Astrocyte (in vitro differentiated cells and primary cell): ENCODE data around the gene TATDN2. TPM values are rescaled to one million over a fixed set of nuclear protein-coding genes. Genes with fewer than 3 reads are reported as not detected.

Experiments
- DNase-seq: peaks from one replicate; pipeline ENCODE4 v3.0.0-alpha.2; 2010; ENCODE audit warnings: low read depth
- FAIRE-seq: peaks from 2 replicates; lab custom pipeline; 2011; peaks lifted over from hg19 to GRCh38; lab: Jason Lieb, UNC
- H2AFZ ChIP-seq: 2 replicates; pipeline ENCODE4 v1.6.0; 2012; ENCODE audit warnings: low read depth, low read length, inconsistent platforms
- H3K27ac ChIP-seq: 2 replicates; pipeline ENCODE4 v1.5.1; 2011; ENCODE audit warnings: low read depth, low read length, inconsistent platforms
- H3K27me3 ChIP-seq: 2 replicates; pipeline ENCODE4 v1.6.0; 2011; ENCODE audit warnings: low read length, inconsistent platforms; ENCODE audit not compliant: insufficient read depth
- H3K36me3 ChIP-seq: 2 replicates; pipeline ENCODE4 v1.5.1; 2011; ENCODE audit warnings: low read length, inconsistent platforms; ENCODE audit not compliant: insufficient read depth
- H3K4me1 ChIP-seq: 2 replicates; pipeline ENCODE4 v1.5.1; 2011; ENCODE audit warnings: low read length, inconsistent platforms; ENCODE audit not compliant: insufficient read depth
- H3K4me2 ChIP-seq: 2 replicates; pipeline ENCODE4 v1.6.0; 2012; ENCODE audit warnings: low read length, inconsistent platforms
- H3K4me3 ChIP-seq: 2 replicates; pipeline ENCODE4 v1.5.1; 2011; ENCODE audit warnings: low read depth, mild to moderate bottlenecking, low read length, inconsistent platforms; ENCODE audit not compliant: insufficient read depth
- H3K79me2 ChIP-seq: 2 replicates; pipeline ENCODE4 v1.6.0; 2012; ENCODE audit warnings: mild to moderate bottlenecking, low read length, inconsistent platforms; ENCODE audit not compliant: insufficient read depth
- H3K9ac ChIP-seq: 2 replicates; pipeline ENCODE4 v1.6.0; 2012; ENCODE audit warnings: mild to moderate bottlenecking, low read length, inconsistent platforms
- H3K9me3 ChIP-seq: 2 replicates; pipeline ENCODE4 v1.5.1; 2012; ENCODE audit warnings: low read depth, mild to moderate bottlenecking, low read length, inconsistent platforms; ENCODE audit not compliant: insufficient read depth
- H4K20me1 ChIP-seq: 2 replicates; pipeline ENCODE4 v1.6.0; 2012; ENCODE audit warnings: low read length, inconsistent platforms; ENCODE audit not compliant: insufficient read depth
- H3K27ac Mint-ChIP-seq: one replicate; pipeline ENCODE4 v1.8.0; 2021; ENCODE audit warnings: mild to moderate bottlenecking, mixed read lengths; ENCODE audit not compliant: unreplicated experiment
- H3K27me3 Mint-ChIP-seq: one replicate; pipeline ENCODE4 v1.8.0; 2021; ENCODE audit warnings: low read depth, mixed read lengths; ENCODE audit not compliant: unreplicated experiment
- H3K36me3 Mint-ChIP-seq: one replicate; pipeline ENCODE4 v1.8.0; 2021; ENCODE audit warnings: low read depth, mixed read lengths; ENCODE audit not compliant: unreplicated experiment
- H3K4me1 Mint-ChIP-seq: one replicate; pipeline ENCODE4 v1.8.0; 2021; ENCODE audit warnings: low read depth, mixed read lengths; ENCODE audit not compliant: unreplicated experiment
- H3K4me3 Mint-ChIP-seq: one replicate; pipeline ENCODE4 v1.8.0; 2021; ENCODE audit warnings: mild to moderate bottlenecking, moderate library complexity, mixed read lengths; ENCODE audit not compliant: unreplicated experiment
- H3K9me3 Mint-ChIP-seq: one replicate; pipeline ENCODE4 v1.8.0; 2021; ENCODE audit warnings: mild to moderate bottlenecking, mixed read lengths; ENCODE audit not compliant: unreplicated experiment
- CTCF ChIP-seq: IDR thresholded peaks from 2 replicates; pipeline ENCODE4 v1.5.1; 2011; ENCODE audit warnings: low read depth, mild to moderate bottlenecking, inconsistent platforms, low read length, moderate library complexity; ENCODE audit not compliant: insufficient read depth
- EZH2 ChIP-seq: IDR thresholded peaks from 2 replicates; pipeline ENCODE4 v1.6.1; 2012; ENCODE audit warnings: mild to moderate bottlenecking, low read length, inconsistent platforms; ENCODE audit not compliant: insufficient read depth
- total RNA-seq: library from RNA; stranded (reverse); gene quantifications from 2 replicates; pipeline ENCODE4 v1.2.1, GENCODE V29; 2021

TATDN2 gene
- total RNA-seq, 1 donor from 2014 or later: 29.5 TPM

- no peak overlapping the region for H3K4me3 Mint-ChIP-seq
- no peak overlapping the region for H3K27ac Mint-ChIP-seq
- no peak overlapping the region for H2AFZ ChIP-seq
- no peaks in the 10 kb centered on the region for H3K27me3 ChIP-seq
- H3K4me1 ChIP-seq: peaks cover 6% of the 10 kb centered on the region
- H3K36me3 Mint-ChIP-seq: peaks cover 36% of the 10 kb centered on the region
- H3K4me3 ChIP-seq: no peak overlapping the region
- no peaks in the 10 kb centered on the region for H3K9me3 Mint-ChIP-seq
- H3K4me2 ChIP-seq: no peak overlapping the region
- no peaks in the 10 kb centered on the region for H3K27me3 Mint-ChIP-seq
- H3K36me3 ChIP-seq: peaks cover 77% of the 10 kb centered on the region
- peaks cover 94% of the 10 kb centered on the region for H3K79me2 ChIP-seq
- DNase-seq (no peak), FAIRE-seq (no peak)
- no peak overlapping the region for H3K27ac ChIP-seq
- peaks cover 27% of the 10 kb centered on the region for H3K4me1 Mint-ChIP-seq
- H3K9me3 ChIP-seq: no peaks in the 10 kb centered on the region
- no peak overlapping the region for H3K9ac ChIP-seq
- TF ChIP-seq EZH2 (no peak), CTCF (no peak)
- H4K20me1 ChIP-seq: peaks cover 91% of the 10 kb centered on the region
Observed at GRCh38 chr3:10315771-10316344, 67.6 kb downstream of the TATDN2 start.

- no peak overlapping the region for H3K9ac ChIP-seq
- peaks cover 62% of the 10 kb centered on the region for H3K36me3 ChIP-seq
- no peak for TF ChIP-seq CTCF
- TF ChIP-seq EZH2: no peak
- peaks cover 81% of the 10 kb centered on the region for H3K79me2 ChIP-seq
- peaks cover 6% of the 10 kb centered on the region for H3K4me1 ChIP-seq
- H3K4me3 ChIP-seq: no peak overlapping the region
- DNase-seq: no peak
- H3K4me1 Mint-ChIP-seq: peaks cover 27% of the 10 kb centered on the region
- H3K27me3 ChIP-seq: no peaks in the 10 kb centered on the region
- H4K20me1 ChIP-seq: peaks cover 75% of the 10 kb centered on the region
- H3K27ac ChIP-seq: no peak overlapping the region
- H3K9me3 ChIP-seq: no peaks in the 10 kb centered on the region
- peaks cover 33% of the 10 kb centered on the region for H3K36me3 Mint-ChIP-seq
- no peak overlapping the region for H2AFZ ChIP-seq
- no peak overlapping the region for H3K4me2 ChIP-seq
- no peak for FAIRE-seq
- H3K9me3 Mint-ChIP-seq: no peaks in the 10 kb centered on the region
- no peak overlapping the region for H3K4me3 Mint-ChIP-seq
- H3K27me3 Mint-ChIP-seq: no peaks in the 10 kb centered on the region
- no peak overlapping the region for H3K27ac Mint-ChIP-seq
Observed at GRCh38 chr3:10317311-10317960, 69.2 kb downstream of the TATDN2 start.

GRCh38 chr3:10317961-10318350, 69.7 kb downstream of the TATDN2 start:
- no peak overlapping the region for H3K27ac ChIP-seq
- H3K4me3 ChIP-seq: no peak overlapping the region
- peaks cover 70% of the 10 kb centered on the region for H4K20me1 ChIP-seq
- FAIRE-seq (no peak), DNase-seq (no peak)
- Mint-ChIP-seq H3K36me3 (peaks cover 30% of the 10 kb centered on the region), H3K27me3 (no peaks in the 10 kb centered on the region), H3K9me3 (no peaks in the 10 kb centered on the region), H3K27ac (peak overlapping the region; percentile 53), H3K4me3 (peak overlapping the region; percentile 50), H3K4me1 (peaks cover 25% of the 10 kb centered on the region)
- H3K27me3 ChIP-seq: no peaks in the 10 kb centered on the region
- H3K4me2 ChIP-seq: no peak overlapping the region
- no peak overlapping the region for H3K9ac ChIP-seq
- peaks cover 6% of the 10 kb centered on the region for H3K4me1 ChIP-seq
- no peak overlapping the region for H2AFZ ChIP-seq
- H3K79me2 ChIP-seq: peaks cover 77% of the 10 kb centered on the region
- TF ChIP-seq EZH2: no peak
- no peak for TF ChIP-seq CTCF
- H3K9me3 ChIP-seq: no peaks in the 10 kb centered on the region
- H3K36me3 ChIP-seq: peaks cover 57% of the 10 kb centered on the region
